HCT116 (cell line): ENCODE measurements around the gene LMX1A.

ENCODE experiments used
- EZH2 ChIP-seq: fragments of 200-600 bp; sonication (generic); IDR thresholded peaks from 2 replicates; pipeline ENCODE4 v1.6.1; 2017; ENCODE audit warnings: antibody characterized with exemption, mixed run types
- POLR2A ChIP-seq: IDR thresholded peaks from 2 replicates; pipeline ENCODE4 v1.7.0; 2011; ENCODE audit warnings: borderline replicate concordance; ENCODE audit not compliant: insufficient read depth, insufficient read length; ENCODE audit errors: extremely low read depth
- ZNF274 ChIP-seq: fragments of 200-500 bp; sonication (Bioruptor generic); IDR thresholded peaks from 2 replicates; pipeline ENCODE4 v1.6.1; 2014; ENCODE audit warnings: mild to moderate bottlenecking, low read depth, low read length, inconsistent platforms
- TF ChIP-seq, protein P1 (sequence below), 3 experiments: fragments of 200-600 bp in 1 of 3; sonication (generic) in 1 of 3; IDR thresholded peaks in 2 of 3; conservative IDR thresholded peaks in 1 of 3; 2 replicates each; pipeline ENCODE4 v1.5.1; 2012 to 2017; ENCODE audit warnings: low read depth in 2 of 3, low read length in 2 of 3, antibody characterized with exemption in 1 of 3, borderline replicate concordance in 1 of 3, control low read depth in 1 of 3, mild to moderate bottlenecking in 1 of 3, mixed read lengths in 1 of 3, mixed run types in 1 of 3, moderate library complexity in 1 of 3; ENCODE audit not compliant: insufficient read depth in 1 of 3

DNA sequence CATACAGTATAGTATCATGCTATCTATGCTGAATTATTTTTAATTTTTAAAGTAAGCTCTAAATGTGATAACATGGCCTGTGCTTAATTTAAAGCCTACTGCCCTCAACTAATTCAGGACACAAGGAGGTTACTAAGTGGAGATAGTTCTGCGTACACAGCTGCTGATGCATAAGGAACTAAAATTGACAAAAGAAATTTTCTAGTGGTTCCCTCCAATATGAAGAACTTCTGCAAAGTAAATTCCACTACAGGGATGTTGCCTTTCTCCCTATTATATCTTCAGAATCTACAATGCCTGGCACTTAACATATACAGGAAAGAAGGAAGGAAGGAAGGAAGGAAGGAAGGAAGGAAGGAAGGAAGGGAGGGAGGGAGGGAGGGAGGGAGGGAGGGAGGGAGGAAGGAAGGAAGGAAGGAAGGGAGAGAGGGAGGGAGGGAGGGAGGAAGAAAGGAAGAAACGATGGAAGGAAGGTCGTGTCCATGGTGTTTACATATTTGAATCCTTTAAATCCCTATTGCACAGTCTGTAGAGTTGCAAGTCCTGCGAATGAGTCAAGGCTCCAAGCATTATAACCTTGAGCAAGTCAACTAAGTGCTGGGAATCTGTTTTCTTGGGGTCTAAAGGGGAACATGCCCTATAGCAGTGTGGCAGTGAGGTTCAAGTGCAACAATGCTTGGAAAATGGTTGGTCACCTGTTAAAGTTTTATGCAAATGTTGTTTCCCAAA lies 171.2 kb downstream of the LMX1A start:
- TF ChIP-seq POLR2A (no peak), EZH2 (no peak), ZNF274 (no peak)
- TF ChIP-seq, protein P1, sequence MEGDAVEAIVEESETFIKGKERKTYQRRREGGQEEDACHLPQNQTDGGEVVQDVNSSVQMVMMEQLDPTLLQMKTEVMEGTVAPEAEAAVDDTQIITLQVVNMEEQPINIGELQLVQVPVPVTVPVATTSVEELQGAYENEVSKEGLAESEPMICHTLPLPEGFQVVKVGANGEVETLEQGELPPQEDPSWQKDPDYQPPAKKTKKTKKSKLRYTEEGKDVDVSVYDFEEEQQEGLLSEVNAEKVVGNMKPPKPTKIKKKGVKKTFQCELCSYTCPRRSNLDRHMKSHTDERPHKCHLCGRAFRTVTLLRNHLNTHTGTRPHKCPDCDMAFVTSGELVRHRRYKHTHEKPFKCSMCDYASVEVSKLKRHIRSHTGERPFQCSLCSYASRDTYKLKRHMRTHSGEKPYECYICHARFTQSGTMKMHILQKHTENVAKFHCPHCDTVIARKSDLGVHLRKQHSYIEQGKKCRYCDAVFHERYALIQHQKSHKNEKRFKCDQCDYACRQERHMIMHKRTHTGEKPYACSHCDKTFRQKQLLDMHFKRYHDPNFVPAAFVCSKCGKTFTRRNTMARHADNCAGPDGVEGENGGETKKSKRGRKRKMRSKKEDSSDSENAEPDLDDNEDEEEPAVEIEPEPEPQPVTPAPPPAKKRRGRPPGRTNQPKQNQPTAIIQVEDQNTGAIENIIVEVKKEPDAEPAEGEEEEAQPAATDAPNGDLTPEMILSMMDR (IDR thresholded peaks at IDR 0.05 in 2 of 3, conservative IDR thresholded peaks at IDR 0.05 in 1 of 3; ENCODE audit: borderline replicate concordance in 1 of 3, insufficient read depth in 1 of 3, low read depth in 2 of 3, low read length in 2 of 3): no peak
